ENCODE data around the gene NHSL2.

GRCh38 chrX:72137846-72138495, 227.3 kb downstream of the NHSL2 start:
- no peak for TF ChIP-seq EZH2phosphoT487 (IDR thresholded peaks at IDR 0.05; ENCODE audit: borderline replicate concordance, low read depth, low read length)
- no peak for TF ChIP-seq CTCF (conservative IDR thresholded peaks at IDR 0.05; ENCODE audit: low read length)
